NCI-H2171 treated with DMSO at 0.1 percent for 48 hours (cell line): Measurements from ENCODE around the gene LEF1.

Experiments used
- DNase-seq: peaks from one replicate; lab custom pipeline; 2025; lab: John Stamatoyannopoulos, UW

LEF1 gene

GRCh38 chr4:107999932-108000539, 168.7 kb downstream of the LEF1 start:
- no peak for DNase-seq

GRCh38 chr4:107997794-107998193, 170.9 kb downstream of the LEF1 start:
- no peak for DNase-seq
